Cardiac muscle cell (in vitro differentiated cells and primary cell): ENCODE data around the gene FOXJ3. TPM values are rescaled to one million over a fixed set of nuclear protein-coding genes. Genes with fewer than 3 reads are reported as not detected.
A peak's percentile ranks its signal among the peaks of the same experiment; 100 is the strongest.

Experiments
- DNase-seq, 2 donors: peaks; one replicate each; pipeline versions ENCODE4 v3.0.0 to v3.0.0-alpha.2; 2010 to 2017; ENCODE audit warnings: low read depth in 1 of 2, low spot score in 1 of 2
- H3K27ac ChIP-seq: fragments of 200-600 bp; sonication (generic); 2 replicates; pipeline ENCODE4 v1.5.1; 2016
- H3K27me3 ChIP-seq: fragments of 200-600 bp; sonication (generic); 2 replicates; pipeline ENCODE4 v1.6.0; 2016; ENCODE audit warnings: control low read depth
- H3K36me3 ChIP-seq: fragments of 200-600 bp; sonication (generic); 2 replicates; pipeline ENCODE4 v1.5.1; 2016; ENCODE audit warnings: control low read depth
- H3K4me1 ChIP-seq: fragments of 200-600 bp; sonication (generic); 2 replicates; pipeline ENCODE4 v1.8.1; 2017; ENCODE audit warnings: low read depth, mild to moderate bottlenecking, mixed run types
- H3K4me3 ChIP-seq: fragments of 200-600 bp; sonication (generic); 2 replicates; pipeline ENCODE4 v1.5.1; 2016; ENCODE audit warnings: mild to moderate bottlenecking
- H3K9me3 ChIP-seq: fragments of 200-600 bp; sonication (generic); 2 replicates; pipeline ENCODE4 v1.5.1; 2017; ENCODE audit warnings: low read depth, mild to moderate bottlenecking, control low read depth
- polyA plus RNA-seq: library from polyadenylated mRNA; unstranded; fragments of >200 nt; fragmentation: Nextera tagmentation; extraction: Ambion mirVana; gene quantifications from 2 replicates; pipeline ENCODE4 v1.2.1, GENCODE V29; 2016
- total RNA-seq: library from RNA; depleted of rRNA; stranded (reverse); fragments of >200 nt; gene quantifications from 2 replicates; pipeline ENCODE4 v1.2.3, GENCODE V29; 2016
- TF ChIP-seq, protein P1 (sequence below): IDR thresholded peaks from 2 replicates; pipeline ENCODE4 v1.5.1; 2012; ENCODE audit warnings: low read depth, mild to moderate bottlenecking, low read length

Gene FOXJ3
- total and polyA plus RNA-seq, 2 experiments from 2014 or later, result 25.4 to 54.1 TPM

DNA sequence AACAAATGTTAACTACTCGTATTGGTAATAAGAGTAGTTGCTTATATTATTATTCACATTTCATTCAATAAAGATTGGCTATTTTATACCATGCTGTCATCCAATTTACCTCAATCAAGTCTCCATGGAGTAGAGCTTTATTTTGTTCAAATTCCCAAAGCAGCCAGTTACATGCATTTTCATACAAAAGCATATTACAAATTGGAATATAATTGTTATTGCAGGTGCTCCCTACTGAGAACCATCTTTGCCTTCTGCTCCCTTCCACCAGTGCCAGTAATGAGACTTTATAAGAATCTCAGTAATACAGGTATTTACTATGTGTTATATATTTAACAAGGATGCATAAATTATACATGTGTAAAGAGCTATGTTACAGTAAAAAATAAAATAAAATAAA, 54.2 kb downstream of the FOXJ3 start:
- peaks cover 47% of the 10 kb centered on the region for H3K4me1 ChIP-seq
- no peaks in the 10 kb centered on the region for H3K9me3 ChIP-seq
- H3K27ac ChIP-seq, result peak overlapping the region; percentile 42
- TF ChIP-seq, protein P1, sequence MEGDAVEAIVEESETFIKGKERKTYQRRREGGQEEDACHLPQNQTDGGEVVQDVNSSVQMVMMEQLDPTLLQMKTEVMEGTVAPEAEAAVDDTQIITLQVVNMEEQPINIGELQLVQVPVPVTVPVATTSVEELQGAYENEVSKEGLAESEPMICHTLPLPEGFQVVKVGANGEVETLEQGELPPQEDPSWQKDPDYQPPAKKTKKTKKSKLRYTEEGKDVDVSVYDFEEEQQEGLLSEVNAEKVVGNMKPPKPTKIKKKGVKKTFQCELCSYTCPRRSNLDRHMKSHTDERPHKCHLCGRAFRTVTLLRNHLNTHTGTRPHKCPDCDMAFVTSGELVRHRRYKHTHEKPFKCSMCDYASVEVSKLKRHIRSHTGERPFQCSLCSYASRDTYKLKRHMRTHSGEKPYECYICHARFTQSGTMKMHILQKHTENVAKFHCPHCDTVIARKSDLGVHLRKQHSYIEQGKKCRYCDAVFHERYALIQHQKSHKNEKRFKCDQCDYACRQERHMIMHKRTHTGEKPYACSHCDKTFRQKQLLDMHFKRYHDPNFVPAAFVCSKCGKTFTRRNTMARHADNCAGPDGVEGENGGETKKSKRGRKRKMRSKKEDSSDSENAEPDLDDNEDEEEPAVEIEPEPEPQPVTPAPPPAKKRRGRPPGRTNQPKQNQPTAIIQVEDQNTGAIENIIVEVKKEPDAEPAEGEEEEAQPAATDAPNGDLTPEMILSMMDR, result no peak
- H3K36me3 ChIP-seq, result peaks cover 2% of the 10 kb centered on the region
- DNase-seq, result no peak
- H3K4me3 ChIP-seq, result no peak overlapping the region
- H3K27me3 ChIP-seq, result no peaks in the 10 kb centered on the region

- H3K27ac ChIP-seq, result peak overlapping the region; percentile 91
These were observed 56.0 kb downstream of the FOXJ3 start for GRCh38 chr1:42279055-42279454.

DNA sequence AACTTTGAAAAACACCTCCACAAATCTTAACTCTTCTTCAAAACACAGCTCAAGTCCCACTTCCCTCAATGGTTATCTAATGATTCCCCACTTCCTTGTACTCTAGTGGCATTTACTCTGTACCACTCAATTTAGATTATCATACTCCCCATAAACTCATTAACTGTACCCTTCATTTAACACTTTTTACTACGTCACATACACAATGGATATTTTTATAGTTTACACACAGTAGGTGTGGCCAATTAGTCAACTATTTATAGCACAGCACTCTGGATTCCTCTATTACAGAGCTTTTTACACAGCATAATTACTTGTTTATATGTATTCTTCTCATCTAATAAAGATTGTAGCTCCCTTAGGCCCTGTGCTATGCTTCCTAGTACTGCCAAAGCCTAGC, 62.1 kb downstream of the FOXJ3 start:
- no peak overlapping the region for H3K4me3 ChIP-seq
- TF ChIP-seq, protein P1, result no peak
- H3K27me3 ChIP-seq, result no peaks in the 10 kb centered on the region
- no peak overlapping the region for H3K27ac ChIP-seq
- no peaks in the 10 kb centered on the region for H3K9me3 ChIP-seq
- DNase-seq, result no peak
- H3K4me1 ChIP-seq, result peaks cover 18% of the 10 kb centered on the region
- peaks cover 2% of the 10 kb centered on the region for H3K36me3 ChIP-seq

More at GRCh38 chr1:42279055-42279454, 56.0 kb downstream of the FOXJ3 start:
- Histone ChIP-seq H3K36me3 (peaks cover 2% of the 10 kb centered on the region), H3K4me3 (peak overlapping the region; percentile 22), H3K27me3 (no peaks in the 10 kb centered on the region), H3K4me1 (peaks cover 47% of the 10 kb centered on the region), H3K9me3 (no peaks in the 10 kb centered on the region)
- peak in 1 of 2 donors; percentile 21 for DNase-seq
- TF ChIP-seq, protein P1, result no peak

DNA sequence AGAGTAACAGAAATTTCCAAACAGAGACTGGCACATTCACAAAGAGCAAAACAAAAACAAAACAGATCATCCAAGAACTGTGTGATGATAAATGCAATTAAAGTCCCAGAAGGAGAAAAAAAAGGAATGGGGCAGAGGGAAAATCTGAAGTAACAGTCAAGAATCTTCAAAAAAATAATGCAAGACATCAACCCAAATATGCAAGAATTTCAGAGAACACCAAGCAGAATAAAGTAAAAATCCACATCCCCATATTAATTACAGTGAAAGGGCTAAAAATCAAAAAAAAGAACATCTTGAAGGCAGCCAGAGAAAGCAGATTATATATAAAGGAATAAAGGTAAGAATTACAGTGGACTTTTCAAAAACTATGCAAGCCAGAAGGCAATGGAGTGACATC, 67.1 kb downstream of the FOXJ3 start:
- H3K4me3 ChIP-seq, result no peak overlapping the region
- H3K27me3 ChIP-seq, result no peaks in the 10 kb centered on the region
- no peak overlapping the region for H3K27ac ChIP-seq
- no peak for DNase-seq
- H3K36me3 ChIP-seq, result no peaks in the 10 kb centered on the region
- H3K9me3 ChIP-seq, result no peaks in the 10 kb centered on the region
- TF ChIP-seq, protein P1, result no peak
- peaks cover 21% of the 10 kb centered on the region for H3K4me1 ChIP-seq

DNA sequence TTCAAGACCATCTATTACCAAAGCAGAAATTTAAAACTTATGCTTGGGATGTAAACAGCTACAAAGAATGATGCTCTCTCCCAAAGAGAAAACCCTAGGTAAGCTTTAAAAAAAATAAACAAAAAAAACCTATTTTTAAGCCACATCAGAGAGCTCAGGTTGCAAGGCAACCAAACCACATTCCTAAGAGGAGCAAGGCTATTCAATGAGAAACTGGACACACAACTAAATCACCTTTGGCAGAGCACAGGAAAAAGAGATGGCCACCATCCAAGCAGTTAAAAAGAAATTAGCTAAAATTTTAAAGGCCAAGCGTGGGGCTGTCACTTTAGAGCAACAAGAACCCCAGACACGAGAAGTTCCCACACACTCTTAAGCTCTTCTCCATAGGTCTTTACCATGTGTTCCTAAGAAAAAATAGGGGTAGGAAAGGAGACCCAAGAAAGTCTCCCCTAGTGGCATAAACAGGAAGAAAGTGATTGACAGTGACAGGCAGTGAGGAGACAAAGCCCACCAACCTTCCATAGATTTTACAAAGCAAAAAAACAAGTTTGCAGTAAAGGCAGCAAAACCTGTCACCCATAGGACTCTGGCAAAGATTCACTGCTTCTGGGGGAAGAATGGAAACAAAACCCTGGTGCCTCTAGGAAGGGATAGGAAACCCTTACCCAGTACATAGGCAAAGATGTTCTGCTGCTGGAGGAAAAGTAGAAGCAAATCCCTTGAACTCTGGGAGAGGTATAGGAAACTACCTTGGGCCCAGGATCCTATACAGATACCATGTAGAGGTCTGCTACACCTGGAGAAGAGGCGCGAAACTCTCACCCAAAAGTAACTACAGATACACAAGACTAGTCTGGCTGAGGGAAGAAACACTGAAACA, 68.5 kb downstream of the FOXJ3 start:
- Histone ChIP-seq H3K27ac (peak overlapping the region; percentile 36), H3K4me1 (peaks cover 13% of the 10 kb centered on the region), H3K27me3 (no peaks in the 10 kb centered on the region), H3K9me3 (no peaks in the 10 kb centered on the region), H3K36me3 (no peaks in the 10 kb centered on the region), H3K4me3 (no peak overlapping the region)
- TF ChIP-seq, protein P1, result no peak
- DNase-seq, result no peak
